Measurements from ENCODE around the gene ULK3.

DNA sequence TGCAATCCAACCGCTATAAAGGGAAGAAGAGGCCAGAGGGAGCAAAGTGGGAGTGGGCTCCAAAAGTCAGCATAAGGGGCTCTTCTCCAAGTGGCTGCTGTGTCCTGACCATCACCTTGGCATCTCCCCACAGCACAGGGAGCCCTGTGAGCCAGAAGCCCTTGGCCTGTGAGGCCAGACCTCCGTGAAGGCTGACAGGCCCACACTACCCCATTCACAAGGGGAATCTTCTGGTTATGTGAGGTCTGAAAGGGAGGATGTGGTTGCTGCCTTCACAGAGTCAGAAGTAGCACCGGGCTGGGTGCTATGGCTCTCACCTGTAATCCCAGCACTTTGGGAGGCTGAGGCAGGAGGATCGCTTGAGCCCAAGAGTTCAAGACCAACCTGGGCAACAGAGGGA lies 2.6 kb upstream of the ULK3 start:
- TF ChIP-seq, protein P1, sequence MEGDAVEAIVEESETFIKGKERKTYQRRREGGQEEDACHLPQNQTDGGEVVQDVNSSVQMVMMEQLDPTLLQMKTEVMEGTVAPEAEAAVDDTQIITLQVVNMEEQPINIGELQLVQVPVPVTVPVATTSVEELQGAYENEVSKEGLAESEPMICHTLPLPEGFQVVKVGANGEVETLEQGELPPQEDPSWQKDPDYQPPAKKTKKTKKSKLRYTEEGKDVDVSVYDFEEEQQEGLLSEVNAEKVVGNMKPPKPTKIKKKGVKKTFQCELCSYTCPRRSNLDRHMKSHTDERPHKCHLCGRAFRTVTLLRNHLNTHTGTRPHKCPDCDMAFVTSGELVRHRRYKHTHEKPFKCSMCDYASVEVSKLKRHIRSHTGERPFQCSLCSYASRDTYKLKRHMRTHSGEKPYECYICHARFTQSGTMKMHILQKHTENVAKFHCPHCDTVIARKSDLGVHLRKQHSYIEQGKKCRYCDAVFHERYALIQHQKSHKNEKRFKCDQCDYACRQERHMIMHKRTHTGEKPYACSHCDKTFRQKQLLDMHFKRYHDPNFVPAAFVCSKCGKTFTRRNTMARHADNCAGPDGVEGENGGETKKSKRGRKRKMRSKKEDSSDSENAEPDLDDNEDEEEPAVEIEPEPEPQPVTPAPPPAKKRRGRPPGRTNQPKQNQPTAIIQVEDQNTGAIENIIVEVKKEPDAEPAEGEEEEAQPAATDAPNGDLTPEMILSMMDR (IDR thresholded peaks at IDR 0.05; ENCODE audit: low read length), result no peak
- no peak for TF ChIP-seq EZH2phosphoT487 (IDR thresholded peaks at IDR 0.05; ENCODE audit: low read length)

All from MM.1S (cell line).